Bronchial epithelial cell (primary cell): Measurements from ENCODE around the gene PSENEN. TPM values are rescaled to one million over a fixed set of nuclear protein-coding genes. Genes with fewer than 3 reads are reported as not detected.

ENCODE experiments used
- DNase-seq: peaks from one replicate; pipeline ENCODE4 v3.0.0-alpha.2; 2010; ENCODE audit warnings: low read depth
- FAIRE-seq: peaks from 2 replicates; lab custom pipeline; 2011; peaks lifted over from hg19 to GRCh38; lab: Jason Lieb, UNC
- H3K27me3 ChIP-seq: 2 replicates; pipeline ENCODE4 v1.5.1; 2011; ENCODE audit warnings: low read length; ENCODE audit not compliant: control insufficient read depth, insufficient read depth
- H3K36me3 ChIP-seq: 2 replicates; pipeline ENCODE4 v1.5.1; 2011; ENCODE audit warnings: low read length; ENCODE audit not compliant: control insufficient read depth, insufficient read depth
- H3K4me3 ChIP-seq: 2 replicates; pipeline ENCODE4 v1.5.1; 2011; ENCODE audit warnings: mild to moderate bottlenecking, low read depth, low read length, control low read depth
- total RNA-seq: library from RNA; depleted of rRNA; stranded (reverse); fragments of >200 nt; gene quantifications from 2 replicates; pipeline ENCODE4 v1.2.1, GENCODE V29; 2014
- TF ChIP-seq, protein P1 (sequence below): IDR thresholded peaks from 2 replicates; pipeline ENCODE4 v1.5.1; 2011; ENCODE audit warnings: mild to moderate bottlenecking, moderate library complexity, low read length, control low read depth, inconsistent platforms; ENCODE audit not compliant: insufficient read depth, severe bottlenecking

PSENEN gene
- total RNA-seq, 1 donor from 2014 or later, result 7.9 TPM

DNA sequence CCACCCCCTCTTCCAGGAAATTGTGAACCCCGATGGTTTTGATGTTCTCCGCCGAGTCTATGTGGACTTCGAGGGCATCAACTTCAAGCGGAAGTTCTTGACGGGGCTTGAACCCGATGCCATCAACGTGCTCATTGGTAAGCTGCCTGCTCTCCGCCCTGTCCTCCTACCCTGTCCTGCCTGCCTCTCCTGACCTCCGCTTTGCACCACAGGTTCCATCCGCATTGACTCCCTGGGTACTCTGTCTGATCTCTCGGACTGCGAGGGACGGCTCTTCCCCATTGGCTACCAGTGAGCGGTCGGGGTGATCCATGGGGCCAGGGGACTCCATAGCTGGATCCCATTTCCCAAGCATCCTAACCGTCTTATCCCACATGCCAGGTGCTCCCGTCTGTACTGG is 15.1 kb upstream of the PSENEN start:
- DNase-seq (no peak), FAIRE-seq (no peak)
- peaks cover 60% of the 10 kb centered on the region for H3K36me3 ChIP-seq
- no peaks in the 10 kb centered on the region for H3K27me3 ChIP-seq
- no peak overlapping the region for H3K4me3 ChIP-seq
- TF ChIP-seq, protein P1, sequence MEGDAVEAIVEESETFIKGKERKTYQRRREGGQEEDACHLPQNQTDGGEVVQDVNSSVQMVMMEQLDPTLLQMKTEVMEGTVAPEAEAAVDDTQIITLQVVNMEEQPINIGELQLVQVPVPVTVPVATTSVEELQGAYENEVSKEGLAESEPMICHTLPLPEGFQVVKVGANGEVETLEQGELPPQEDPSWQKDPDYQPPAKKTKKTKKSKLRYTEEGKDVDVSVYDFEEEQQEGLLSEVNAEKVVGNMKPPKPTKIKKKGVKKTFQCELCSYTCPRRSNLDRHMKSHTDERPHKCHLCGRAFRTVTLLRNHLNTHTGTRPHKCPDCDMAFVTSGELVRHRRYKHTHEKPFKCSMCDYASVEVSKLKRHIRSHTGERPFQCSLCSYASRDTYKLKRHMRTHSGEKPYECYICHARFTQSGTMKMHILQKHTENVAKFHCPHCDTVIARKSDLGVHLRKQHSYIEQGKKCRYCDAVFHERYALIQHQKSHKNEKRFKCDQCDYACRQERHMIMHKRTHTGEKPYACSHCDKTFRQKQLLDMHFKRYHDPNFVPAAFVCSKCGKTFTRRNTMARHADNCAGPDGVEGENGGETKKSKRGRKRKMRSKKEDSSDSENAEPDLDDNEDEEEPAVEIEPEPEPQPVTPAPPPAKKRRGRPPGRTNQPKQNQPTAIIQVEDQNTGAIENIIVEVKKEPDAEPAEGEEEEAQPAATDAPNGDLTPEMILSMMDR, result no peak

DNA sequence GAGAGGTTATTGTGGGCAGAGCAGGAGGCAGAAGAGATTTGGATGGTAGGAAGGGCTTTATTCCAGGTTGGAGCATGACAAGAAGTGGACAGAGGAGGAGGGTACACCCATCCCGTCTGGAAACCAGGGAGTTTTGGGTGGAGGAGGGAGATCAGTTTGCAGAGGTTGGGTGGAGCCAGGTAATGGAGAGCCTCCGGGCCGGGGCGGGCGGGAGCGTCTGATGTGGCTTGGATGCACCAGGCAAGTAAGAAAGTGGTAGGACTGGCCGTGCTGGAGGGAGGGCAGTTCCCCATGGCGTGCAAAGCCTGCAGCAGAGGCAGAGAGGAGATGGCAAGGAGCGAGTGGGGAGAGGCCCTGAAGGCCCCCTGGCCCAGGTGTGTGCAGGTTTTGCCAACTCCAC is 14.1 kb upstream of the PSENEN start:
- peaks cover 53% of the 10 kb centered on the region for H3K36me3 ChIP-seq
- H3K4me3 ChIP-seq, result no peak overlapping the region
- TF ChIP-seq, protein P1, result no peak
- DNase-seq, result no peak
- H3K27me3 ChIP-seq, result no peaks in the 10 kb centered on the region
- FAIRE-seq, result no peak

DNA sequence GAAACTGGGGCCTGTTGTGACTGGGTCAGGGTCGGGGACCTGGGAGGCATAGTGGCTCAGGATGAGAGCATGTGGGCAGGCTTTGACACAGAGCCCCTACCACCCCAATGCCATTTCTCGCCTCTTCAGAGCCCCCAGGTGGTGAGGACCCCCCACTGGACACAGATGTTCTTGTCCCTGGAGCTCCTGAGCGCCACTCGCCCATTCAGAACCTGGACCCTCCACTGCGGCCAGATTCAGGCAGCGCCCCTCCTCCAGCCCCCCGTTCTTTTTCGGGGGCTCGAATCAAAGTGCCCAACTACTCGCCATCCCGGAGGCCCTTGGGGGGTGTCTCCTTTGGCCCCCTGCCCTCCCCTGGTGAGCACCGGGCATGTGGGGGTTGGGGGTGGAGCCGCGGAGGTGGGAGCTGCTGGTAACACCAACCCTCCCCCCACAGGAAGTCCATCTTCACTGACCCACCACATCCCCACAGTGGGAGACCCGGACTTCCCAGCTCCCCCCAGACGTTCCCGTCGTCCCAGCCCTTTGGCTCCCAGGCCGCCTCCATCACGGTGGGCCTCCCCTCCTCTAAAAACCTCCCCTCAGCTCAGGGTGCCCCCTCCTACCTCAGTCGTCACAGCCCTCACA is 13.6 kb upstream of the PSENEN start:
- peaks cover 58% of the 10 kb centered on the region for H3K36me3 ChIP-seq
- TF ChIP-seq, protein P1, result no peak
- FAIRE-seq, result no peak

DNA sequence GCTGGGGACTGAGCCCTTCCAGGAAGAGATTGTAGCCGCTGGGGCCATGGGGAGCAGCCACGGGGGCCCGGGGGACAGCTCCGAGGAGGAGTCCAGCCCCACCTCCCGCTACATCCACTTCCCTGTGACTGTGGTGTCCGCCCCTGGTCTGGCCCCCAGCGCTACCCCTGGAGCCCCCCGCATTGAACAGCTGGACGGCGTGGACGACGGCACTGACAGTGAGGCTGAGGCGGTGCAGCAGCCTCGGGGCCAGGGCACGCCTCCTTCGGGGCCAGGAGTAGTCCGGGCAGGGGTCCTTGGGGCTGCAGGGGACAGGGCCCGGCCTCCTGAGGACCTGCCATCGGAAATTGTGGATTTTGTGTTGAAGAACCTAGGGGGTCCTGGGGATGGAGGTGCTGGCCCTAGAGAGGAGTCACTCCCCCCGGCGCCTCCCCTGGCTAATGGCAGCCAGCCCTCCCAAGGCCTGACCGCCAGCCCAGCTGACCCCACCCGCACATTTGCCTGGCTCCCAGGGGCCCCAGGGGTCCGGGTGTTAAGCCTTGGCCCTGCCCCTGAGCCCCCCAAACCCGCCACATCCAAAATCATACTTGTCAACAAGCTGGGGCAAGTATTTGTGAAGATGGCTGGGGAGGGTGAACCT is 12.8 kb upstream of the PSENEN start:
- TF ChIP-seq, protein P1, result no peak
- Histone ChIP-seq H3K36me3 (peaks cover 54% of the 10 kb centered on the region), H3K4me3 (no peak overlapping the region), H3K27me3 (no peaks in the 10 kb centered on the region)
- no peak for DNase-seq
- no peak for FAIRE-seq

More for the DNA sequence above, 13.6 kb upstream of the PSENEN start:
- H3K27me3 ChIP-seq, result no peaks in the 10 kb centered on the region
- no peak for DNase-seq
- no peak overlapping the region for H3K4me3 ChIP-seq

DNA sequence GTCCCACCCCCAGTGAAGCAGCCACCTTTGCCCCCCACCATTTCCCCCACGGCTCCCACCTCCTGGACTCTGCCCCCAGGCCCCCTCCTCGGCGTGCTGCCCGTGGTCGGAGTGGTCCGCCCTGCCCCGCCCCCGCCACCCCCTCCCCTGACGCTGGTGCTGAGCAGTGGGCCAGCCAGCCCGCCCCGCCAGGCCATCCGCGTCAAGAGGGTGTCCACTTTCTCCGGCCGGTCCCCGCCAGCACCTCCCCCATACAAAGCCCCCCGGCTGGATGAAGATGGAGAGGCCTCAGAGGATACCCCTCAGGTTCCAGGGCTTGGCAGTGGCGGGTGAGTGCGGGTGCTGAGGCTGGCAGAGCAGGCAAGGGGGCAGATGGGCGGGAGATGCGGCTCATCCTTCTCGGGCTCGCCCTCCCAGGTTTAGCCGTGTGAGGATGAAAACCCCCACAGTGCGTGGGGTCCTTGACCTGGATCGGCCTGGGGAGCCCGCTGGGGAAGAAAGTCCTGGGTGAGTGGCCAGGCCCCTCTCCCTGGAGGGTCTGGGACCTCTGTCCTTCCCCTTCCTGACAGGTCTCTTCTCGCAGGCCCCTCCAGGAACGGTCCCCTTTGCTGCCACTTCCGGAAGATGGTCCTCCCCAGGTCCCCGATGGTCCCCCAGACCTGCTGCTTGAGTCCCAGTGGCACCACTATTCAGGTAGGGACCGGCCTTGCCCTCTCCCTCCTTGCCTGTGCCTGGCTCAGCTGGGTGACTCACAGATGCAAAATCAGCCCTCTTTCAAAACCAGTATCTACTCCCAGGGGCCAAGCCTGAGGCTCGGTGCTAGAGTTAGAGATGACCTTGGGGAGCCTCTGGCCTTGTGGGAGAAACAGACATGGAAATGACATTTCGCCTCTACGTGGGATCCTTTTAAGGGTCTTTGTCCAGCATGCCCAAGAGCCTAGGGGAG is 12.0 kb upstream of the PSENEN start:
- DNase-seq, result no peak
- FAIRE-seq, result no peak
- Histone ChIP-seq H3K36me3 (peaks cover 54% of the 10 kb centered on the region), H3K27me3 (no peaks in the 10 kb centered on the region), H3K4me3 (no peak overlapping the region)
- TF ChIP-seq, protein P1, result no peak
